Stimulated activated CD8-positive, alpha-beta memory T cell treated with anti-CD3 and anti-CD28 coated beads, Interleukin-4, amount 100 ng/mL, for 4 hours (primary cell): ENCODE measurements around the gene TTPAL.

Source experiments
- DNase-seq, 2 donors: peaks; one replicate each; pipeline ENCODE4 v3.0.0-alpha.2; 2020; ENCODE audit warnings: low read depth in 2 of 2, low spot score in 1 of 2

TTPAL gene

DNA sequence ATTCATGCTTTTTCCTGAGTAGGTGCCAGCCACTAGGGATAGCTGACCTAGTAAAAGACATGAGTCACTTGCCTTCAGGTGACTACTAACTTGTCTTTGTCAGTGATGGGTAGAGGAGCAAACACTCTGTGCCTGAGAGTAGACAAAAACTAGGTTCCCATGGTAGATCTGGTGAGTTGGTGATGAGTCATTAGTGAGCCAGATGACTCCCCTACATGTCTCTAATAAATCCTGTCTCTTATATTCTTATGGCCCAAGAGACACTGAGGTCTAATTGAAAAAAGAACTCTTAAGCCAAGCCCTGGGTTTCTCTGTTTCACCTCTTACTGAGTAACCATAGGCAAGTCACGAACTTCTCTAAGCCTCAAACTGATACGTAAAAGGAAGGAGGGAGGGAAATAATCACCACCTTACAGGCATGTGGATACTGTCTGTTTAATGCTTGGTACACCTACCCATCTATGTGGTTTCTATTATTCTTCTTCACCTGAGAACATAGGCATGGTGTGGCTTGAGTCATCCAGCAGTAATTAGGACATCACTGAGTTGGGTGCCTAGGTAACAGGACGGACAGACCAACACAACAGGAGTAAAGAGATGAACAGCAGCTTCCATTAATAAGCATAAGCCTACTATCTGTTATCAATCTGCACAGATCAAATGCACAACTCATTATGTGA, 20.3 kb downstream of the TTPAL start:
- DNase-seq: no peak

DNA sequence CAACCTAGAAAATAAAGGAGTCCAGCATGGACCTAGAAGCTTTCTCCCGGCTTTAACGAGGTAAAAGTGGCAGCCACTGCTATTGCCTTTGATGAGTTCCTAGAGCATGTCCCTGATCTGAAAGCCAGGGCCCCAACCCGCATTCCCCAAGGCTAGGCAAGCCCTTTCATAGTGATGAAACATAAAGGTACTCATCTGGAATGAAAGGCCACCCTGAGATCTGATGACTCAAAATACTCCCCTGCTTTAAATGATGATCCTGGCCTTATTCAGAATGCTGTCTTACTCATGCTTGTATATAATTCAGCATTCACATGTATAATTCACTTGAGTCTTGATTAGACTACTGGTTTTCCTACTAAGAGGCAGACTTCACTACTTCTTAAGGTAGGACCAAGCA, 21.3 kb downstream of the TTPAL start:
- DNase-seq: no peak

- no peak for DNase-seq
These were observed 22.1 kb downstream of the TTPAL start for GRCh38 chr20:44497761-44498160.

- DNase-seq: no peak
These were observed 24.5 kb downstream of the TTPAL start for GRCh38 chr20:44500221-44500620.

DNA sequence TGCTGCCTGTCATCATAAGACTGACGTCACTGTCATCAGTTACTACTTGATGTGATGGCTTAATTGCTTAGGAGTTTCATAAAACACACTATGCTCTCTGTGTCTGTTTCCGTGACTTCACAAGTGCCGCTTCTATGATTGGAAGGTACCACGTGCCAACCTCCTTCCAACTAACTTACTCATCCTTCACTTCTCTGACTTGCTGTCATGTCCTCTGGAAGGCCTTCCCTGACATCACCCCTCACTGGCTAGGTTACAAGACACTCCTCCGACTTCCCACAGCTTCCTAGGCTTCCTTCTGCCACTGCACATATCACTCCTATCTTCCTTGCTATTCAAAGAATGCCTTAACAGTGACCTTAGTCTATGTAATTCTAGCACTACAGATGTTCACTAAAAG, 25.8 kb downstream of the TTPAL start:
- no peak for DNase-seq

DNA sequence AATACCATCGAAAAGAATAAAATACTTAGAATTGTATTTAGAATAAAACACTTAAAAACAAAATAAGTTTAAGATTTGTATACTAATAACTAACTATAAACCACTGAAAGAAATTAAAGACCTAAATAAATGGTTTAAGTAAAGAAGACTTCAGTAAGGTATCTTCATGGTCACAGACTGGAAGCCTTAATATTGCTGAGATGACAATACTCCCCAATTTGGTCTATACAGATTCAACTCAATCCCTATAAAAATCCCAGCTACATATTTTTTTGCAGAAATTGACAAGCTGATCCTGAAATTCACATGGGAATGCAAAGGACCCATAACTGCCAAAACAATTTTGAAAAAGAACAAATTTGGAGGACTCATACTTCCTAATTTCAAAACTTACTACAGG, 27.3 kb downstream of the TTPAL start:
- DNase-seq: no peak

GRCh38 chr20:44504402-44505307, 29.0 kb downstream of the TTPAL start:
- DNase-seq: no peak

DNA sequence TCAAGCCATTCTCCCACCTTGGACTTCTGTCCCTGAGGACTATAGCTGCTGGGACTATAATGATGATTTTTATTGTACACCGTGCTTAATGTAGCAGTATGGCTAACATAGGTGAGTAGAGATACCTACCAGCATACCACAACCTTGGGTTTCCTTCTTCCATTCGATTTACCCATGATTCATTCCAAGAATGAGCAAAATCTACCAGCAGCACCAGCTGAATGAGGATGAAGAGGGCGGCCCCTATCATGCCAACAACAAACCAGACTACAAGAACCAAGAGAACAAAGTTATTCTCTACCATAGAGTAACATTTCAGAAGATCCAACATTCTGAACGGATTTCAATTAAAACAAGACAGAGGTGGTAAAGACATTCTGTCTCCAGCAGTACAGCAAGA, 34.1 kb downstream of the TTPAL start:
- no peak for DNase-seq

- no peak for DNase-seq
These were observed 38.2 kb downstream of the TTPAL start for GRCh38 chr20:44513871-44514270.

DNA sequence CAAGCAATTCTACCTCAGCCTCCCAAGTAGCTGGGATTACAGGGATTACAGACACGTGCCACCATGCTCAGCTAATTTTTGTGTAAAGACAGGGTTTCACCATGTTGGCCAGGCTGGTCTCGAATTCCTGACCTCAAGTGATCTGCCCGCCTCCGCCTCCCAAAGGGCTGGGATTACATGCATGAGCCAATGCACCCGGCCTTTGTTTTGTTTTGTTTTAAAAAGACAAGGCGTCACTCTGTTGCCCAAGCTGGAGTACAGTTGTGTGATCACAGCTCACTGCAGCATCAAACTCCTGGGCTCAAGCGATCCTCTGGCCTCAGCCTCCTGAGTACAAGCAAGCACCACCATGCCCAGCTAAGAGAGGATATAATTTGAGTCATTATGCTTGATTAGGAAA, 40.8 kb downstream of the TTPAL start:
- DNase-seq: no peak

DNA sequence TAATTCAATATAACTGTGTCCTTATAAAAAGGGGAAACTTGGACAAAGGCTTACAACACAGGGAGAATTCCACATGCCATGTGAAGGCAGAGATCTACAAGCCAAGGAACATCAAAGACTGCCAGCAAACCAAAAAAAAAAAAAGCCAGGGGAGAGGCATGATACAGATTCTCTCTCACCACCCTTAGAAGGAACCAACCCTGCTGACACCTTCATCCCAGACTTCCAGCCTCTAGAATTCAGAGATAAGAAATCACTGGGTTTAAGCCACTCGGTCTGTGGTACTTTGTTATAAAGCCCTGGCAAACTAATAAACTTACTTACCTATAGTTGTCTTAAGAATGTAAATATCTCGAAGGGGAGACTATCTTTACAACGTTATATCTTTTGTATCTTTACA, 41.8 kb downstream of the TTPAL start:
- DNase-seq: no peak

DNA sequence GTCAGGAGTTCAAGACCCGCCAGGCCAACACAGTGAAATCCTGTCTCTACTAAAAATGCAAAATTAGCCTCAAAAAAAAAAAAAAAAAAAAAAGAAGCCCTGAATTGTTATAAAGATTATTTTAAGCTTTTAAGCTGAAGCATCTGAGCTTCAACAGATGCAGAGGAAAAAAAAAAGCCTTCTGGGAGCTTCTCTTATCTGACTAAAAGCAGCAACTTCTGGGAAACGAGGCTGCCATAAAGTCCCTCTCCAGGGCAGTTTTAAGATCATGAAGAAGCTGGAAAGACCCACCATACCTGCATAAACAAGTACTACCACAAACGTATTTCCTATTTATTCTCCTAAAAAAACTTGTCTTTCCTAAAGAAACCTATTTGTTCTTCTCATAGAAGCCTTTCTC, 42.6 kb downstream of the TTPAL start:
- DNase-seq: no peak

GRCh38 chr20:44520881-44521280, 45.2 kb downstream of the TTPAL start:
- no peak for DNase-seq

GRCh38 chr20:44521484-44522481, 46.1 kb downstream of the TTPAL start, which contains the start of gene SERINC3:
Gene SERINC3 (minus strand): TSS chr20:44522070. CDS start chr20:44521951, 119 bp downstream.
- DNase-seq: peak; percentile 91 to 93

DNA sequence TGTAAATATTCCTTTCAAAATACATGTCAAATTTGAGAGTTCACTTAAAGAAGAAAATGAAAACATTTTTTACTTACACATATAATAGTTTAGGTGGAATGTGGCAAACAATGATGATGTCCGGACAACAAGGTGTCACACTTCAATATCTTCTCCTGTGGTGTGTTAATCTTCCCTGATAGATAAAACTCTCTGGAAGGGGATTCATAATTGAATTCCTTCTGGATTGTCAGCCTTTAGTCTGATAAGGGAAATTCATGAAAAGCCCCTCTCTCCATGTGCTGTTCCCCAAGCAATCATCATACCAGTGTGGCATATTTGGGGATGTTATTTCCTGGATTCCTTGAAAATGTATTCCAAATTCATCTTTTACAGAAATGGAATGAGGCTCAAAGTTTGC, 47.2 kb downstream of the TTPAL start:
- no peak for DNase-seq

- no peak for DNase-seq
These were observed 48.1 kb downstream of the TTPAL start for GRCh38 chr20:44523746-44524145.

DNA sequence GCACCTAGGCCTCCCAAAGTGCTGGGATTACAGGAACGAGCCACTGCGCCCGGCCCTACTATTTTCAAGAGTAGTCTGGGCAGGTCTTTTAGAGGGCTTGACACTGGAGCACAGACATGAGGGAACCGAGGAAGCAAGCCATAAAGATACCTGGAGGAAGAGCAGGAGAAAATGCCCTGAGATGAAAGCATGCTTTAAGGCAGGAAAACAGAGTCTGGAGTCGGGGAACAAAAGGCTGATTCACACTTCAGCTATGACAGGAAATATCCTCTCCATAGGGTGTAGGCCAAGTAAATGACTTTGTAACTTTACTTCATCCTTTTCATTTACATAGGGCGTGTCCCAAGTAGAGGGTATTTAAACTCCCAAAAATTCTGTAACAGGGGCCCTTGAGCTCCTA, 50.5 kb downstream of the TTPAL start:
- DNase-seq: no peak

GRCh38 chr20:44527716-44528199, 52.1 kb downstream of the TTPAL start:
- DNase-seq: no peak

- no peak for DNase-seq
These were observed 52.6 kb downstream of the TTPAL start for GRCh38 chr20:44528309-44528708.

DNA sequence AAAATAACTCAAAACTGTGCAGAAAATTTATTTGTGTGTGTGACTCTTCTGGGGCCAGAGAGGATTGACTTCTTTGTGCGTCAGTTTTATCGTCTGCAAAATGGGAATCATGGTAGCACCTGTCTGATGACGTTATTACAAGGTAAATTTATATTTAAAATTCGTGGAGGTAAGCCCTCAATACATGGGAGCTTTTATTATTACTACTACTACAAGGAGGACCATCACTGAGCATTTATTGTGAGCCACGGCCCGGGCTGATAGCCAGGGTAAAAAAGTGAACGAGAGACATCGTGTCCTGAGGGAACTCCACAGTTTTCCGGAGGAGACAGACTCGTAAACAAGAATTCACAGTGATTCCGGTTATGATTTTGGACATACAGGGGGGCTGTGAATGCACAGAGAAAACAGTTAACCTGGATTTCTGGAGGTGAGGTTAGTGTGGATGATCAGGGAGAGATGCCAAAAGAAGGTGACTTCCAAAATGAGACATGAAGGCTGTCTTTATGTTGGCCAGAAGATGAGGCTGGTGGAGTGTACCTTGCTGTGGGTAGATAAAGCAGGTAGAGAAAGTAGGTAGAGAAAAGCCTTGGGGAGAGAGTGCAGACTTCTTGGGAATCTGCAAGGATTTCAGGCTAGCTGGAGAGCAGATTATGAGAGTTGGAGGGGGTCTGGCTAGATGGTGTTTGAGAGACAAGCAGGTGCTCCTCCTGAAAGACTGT, 56.7 kb downstream of the TTPAL start:
- no peak for DNase-seq

GRCh38 chr20:44532981-44533331, 57.3 kb downstream of the TTPAL start:
- DNase-seq: no peak
